ENCODE measurements around the gene GTF2H1.

GTF2H1 gene

GRCh38 chr11:18321969-18322711 lies at the start of gene GTF2H1, which contains the start of gene HPS5:
GTF2H1 (plus strand) TSS chr11:18322567; CDS start chr11:18333075, 10,508 bp downstream.
HPS5 (minus strand) TSS chr11:18322140; CDS start chr11:18317858, 4,282 bp downstream.
- peak; percentile 99 for DNase-seq (ENCODE audit: low spot score)
- H3K27ac ChIP-seq, result peak within 1 kb of the TSS; percentile 91
- CTCF ChIA-PET, result interaction anchor here (0.6 to 1.2 kb wide), 2 partner anchors 9 to 206 kb away, joined by 3 read pairs; no protein-coding TSS in a partner anchor
- POLR2A ChIA-PET (ENCODE audit: low non-redundant PET), result interaction anchor here (0.6 to 1.7 kb wide), 4 partner anchors 72 to 311 kb away, joined by 3 to 12 read pairs (median 4); partner anchors contain the start of gene LDHA
- TF ChIP-seq, protein P1, sequence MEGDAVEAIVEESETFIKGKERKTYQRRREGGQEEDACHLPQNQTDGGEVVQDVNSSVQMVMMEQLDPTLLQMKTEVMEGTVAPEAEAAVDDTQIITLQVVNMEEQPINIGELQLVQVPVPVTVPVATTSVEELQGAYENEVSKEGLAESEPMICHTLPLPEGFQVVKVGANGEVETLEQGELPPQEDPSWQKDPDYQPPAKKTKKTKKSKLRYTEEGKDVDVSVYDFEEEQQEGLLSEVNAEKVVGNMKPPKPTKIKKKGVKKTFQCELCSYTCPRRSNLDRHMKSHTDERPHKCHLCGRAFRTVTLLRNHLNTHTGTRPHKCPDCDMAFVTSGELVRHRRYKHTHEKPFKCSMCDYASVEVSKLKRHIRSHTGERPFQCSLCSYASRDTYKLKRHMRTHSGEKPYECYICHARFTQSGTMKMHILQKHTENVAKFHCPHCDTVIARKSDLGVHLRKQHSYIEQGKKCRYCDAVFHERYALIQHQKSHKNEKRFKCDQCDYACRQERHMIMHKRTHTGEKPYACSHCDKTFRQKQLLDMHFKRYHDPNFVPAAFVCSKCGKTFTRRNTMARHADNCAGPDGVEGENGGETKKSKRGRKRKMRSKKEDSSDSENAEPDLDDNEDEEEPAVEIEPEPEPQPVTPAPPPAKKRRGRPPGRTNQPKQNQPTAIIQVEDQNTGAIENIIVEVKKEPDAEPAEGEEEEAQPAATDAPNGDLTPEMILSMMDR (conservative IDR thresholded peaks at IDR 0.05; ENCODE audit: low read depth), result no peak

DNA sequence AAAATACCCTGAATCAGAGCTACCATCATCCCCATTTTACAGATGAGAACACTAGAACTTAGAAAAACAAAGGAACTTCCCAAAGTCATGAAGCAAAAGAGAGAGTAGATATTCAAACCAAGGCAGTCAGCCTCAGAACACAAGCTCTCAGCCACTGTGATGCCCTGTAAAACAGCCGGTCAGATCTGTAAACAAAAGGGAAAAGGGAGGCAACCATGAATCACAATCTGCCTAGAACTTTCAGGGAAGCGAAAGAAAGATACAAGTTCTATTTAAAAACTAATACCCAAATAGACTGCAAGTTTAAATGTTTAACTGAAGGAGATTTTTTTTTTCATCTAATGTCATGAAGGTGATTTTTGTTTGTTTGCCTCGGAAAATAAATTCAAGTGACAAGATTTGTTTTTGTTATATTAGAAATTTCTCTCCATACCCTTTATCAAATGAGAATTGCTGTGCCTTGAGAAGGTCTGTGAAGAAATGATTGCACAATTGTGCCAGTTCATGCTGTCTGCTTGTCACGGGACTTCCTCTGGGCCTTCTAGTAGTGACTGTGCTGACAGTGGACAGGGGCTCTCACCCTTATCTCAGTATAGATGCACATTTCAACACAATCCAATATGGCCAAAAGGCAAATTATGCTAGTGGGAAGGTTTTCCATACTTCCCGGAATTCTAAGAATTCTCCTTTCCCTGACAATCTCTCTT lies 44.6 kb upstream of the GTF2H1 start:
- no peak for DNase-seq (ENCODE audit: low spot score)
- 0 out of 2 replicates have a peak overlapping the region, but pooled peaks have one; percentile 16 for H3K27ac ChIP-seq
- CTCF ChIA-PET, result interaction anchor here (0.6 to 0.7 kb wide), 2 partner anchors 72 to 146 kb away, joined by 3 read pairs; no protein-coding TSS in a partner anchor
- POLR2A ChIA-PET (ENCODE audit: low non-redundant PET), result interaction anchor here (0.7 kb wide), 1 partner anchor 26 kb away, joined by 4 read pairs; no protein-coding TSS in a partner anchor
- TF ChIP-seq, protein P1 (conservative IDR thresholded peaks at IDR 0.05; ENCODE audit: low read depth), result no peak

GRCh38 chr11:18280438-18281045 lies 41.8 kb upstream of the GTF2H1 start:
- CTCF ChIA-PET, result interaction anchor here (0.6 kb wide), 1 partner anchor 174 kb away, joined by 3 read pairs; no protein-coding TSS in a partner anchor

DNA sequence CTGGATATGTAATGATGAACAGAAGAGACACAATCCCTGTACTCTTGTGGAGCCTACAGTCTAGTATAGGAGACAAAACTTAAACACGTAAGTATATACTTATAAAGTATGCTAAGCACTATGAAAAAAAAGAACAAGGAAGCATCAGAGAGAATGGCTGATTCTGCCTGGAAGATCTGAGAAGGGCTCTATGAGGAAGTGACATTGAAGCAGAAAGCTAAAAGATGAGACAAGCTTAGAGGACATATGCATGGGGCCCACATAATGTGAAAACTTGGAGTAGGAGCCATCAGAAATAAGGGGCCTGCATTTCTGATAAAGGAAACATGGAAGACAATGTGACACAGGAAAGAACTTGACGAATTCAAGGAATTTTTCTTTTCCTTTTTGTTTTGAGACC lies 39.7 kb upstream of the GTF2H1 start:
- TF ChIP-seq, protein P1 (conservative IDR thresholded peaks at IDR 0.05; ENCODE audit: low read depth), result no peak
- POLR2A ChIA-PET (ENCODE audit: low non-redundant PET), result no interaction called here
- no peak overlapping the region for H3K27ac ChIP-seq
- no peak for DNase-seq (ENCODE audit: low spot score)
- CTCF ChIA-PET, result no interaction called here

More at GRCh38 chr11:18280438-18281045, 41.8 kb upstream of the GTF2H1 start:
- POLR2A ChIA-PET (ENCODE audit: low non-redundant PET), result no interaction called here
- TF ChIP-seq, protein P1 (conservative IDR thresholded peaks at IDR 0.05; ENCODE audit: low read depth), result no peak
- no peak overlapping the region for H3K27ac ChIP-seq
- no peak for DNase-seq (ENCODE audit: low spot score)

GRCh38 chr11:18285841-18286240 lies 36.5 kb upstream of the GTF2H1 start:
- DNase-seq (ENCODE audit: low spot score), result no peak
- ChIA-PET CTCF (interaction anchor here (0.6 kb wide), 1 partner anchor 520 kb away, joined by 4 read pairs; no protein-coding TSS in a partner anchor), POLR2A (ENCODE audit: low non-redundant PET) (no interaction called here)
- TF ChIP-seq, protein P1 (conservative IDR thresholded peaks at IDR 0.05; ENCODE audit: low read depth), result no peak
- H3K27ac ChIP-seq, result no peak overlapping the region

- ChIA-PET CTCF (no interaction called here), POLR2A (ENCODE audit: low non-redundant PET) (no interaction called here)
- H3K27ac ChIP-seq, result no peak overlapping the region
- no peak for DNase-seq (ENCODE audit: low spot score)
- TF ChIP-seq, protein P1 (conservative IDR thresholded peaks at IDR 0.05; ENCODE audit: low read depth), result no peak
Observed at GRCh38 chr11:18288911-18289310, 33.5 kb upstream of the GTF2H1 start.
